HEK293 (cell line): ENCODE measurements around the gene CDX1.

Experiments
- CTCF ChIA-PET: fragments of 350-600 bp; formaldehyde crosslinking; extraction: SDS; loops from one replicate; lab custom pipeline; 2021; ENCODE audit warnings: antibody characterized with exemption; lab: Yijun Ruan, JAX
- POLR2A ChIA-PET: fragments of 300-600 bp; formaldehyde crosslinking; extraction: SDS; loops from one replicate; lab custom pipeline; 2020; ENCODE audit warnings: antibody characterized with exemption, inconsistent platforms; lab: Yijun Ruan, JAX
- H3K27ac ChIP-seq: fragments of 200-500 bp; sonication (Bioruptor generic); 2 replicates; pipeline ENCODE4 v1.5.1; 2014; ENCODE audit warnings: low read depth, low read length, control low read depth, inconsistent platforms; ENCODE audit errors: extremely low read depth
- H3K36me3 ChIP-seq, 2 experiments: fragments of 200-500 bp in 1 of 2; sonication (Bioruptor generic) in 1 of 2; 1 replicate in 1 of 2; 2 replicates in 1 of 2; pipeline ENCODE4 v1.5.1; 2014 to 2017; ENCODE audit warnings: inconsistent platforms in 2 of 2, low read length in 2 of 2; ENCODE audit not compliant: control insufficient read depth in 2 of 2, insufficient read depth in 1 of 2
- H3K4me1 ChIP-seq: fragments of 200-500 bp; sonication (Bioruptor generic); 2 replicates; pipeline ENCODE4 v1.5.1; 2014; ENCODE audit warnings: mild to moderate bottlenecking, low read length, inconsistent platforms; ENCODE audit not compliant: control insufficient read depth, insufficient read depth
- H3K4me3 ChIP-seq: 2 replicates; pipeline ENCODE4 v1.5.1; 2011; ENCODE audit warnings: low read depth, mild to moderate bottlenecking, control low read depth, low read length, moderate library complexity
- H3K9me3 ChIP-seq: fragments of 200-500 bp; sonication (Bioruptor generic); 2 replicates; pipeline ENCODE4 v1.5.1; 2014; ENCODE audit warnings: low read depth, low read length, inconsistent platforms; ENCODE audit not compliant: control insufficient read depth, insufficient read depth
- BCL11A ChIP-seq: fragments of 450-650 bp; formaldehyde crosslinking; IDR thresholded peaks from 2 replicates; pipeline ENCODE4 v1.5.1; 2016; ENCODE audit warnings: low read depth, missing biosample characterization, missing genetic modification characterization
- GLI2 ChIP-seq: fragments of 450-650 bp; formaldehyde crosslinking; IDR thresholded peaks from 2 replicates; pipeline ENCODE4; 2017; ENCODE audit warnings: missing biosample characterization, missing genetic modification characterization, low read depth, borderline replicate concordance
- KLF9 ChIP-seq: fragments of 450-650 bp; formaldehyde crosslinking; IDR thresholded peaks from 2 replicates; pipeline ENCODE4 v1.5.1; 2016; ENCODE audit warnings: missing biosample characterization, missing genetic modification characterization, low read depth
- MEIS1 ChIP-seq: sonication (generic); formaldehyde crosslinking; IDR thresholded peaks from 2 replicates; pipeline ENCODE4 v1.8.1; 2022; ENCODE audit warnings: missing genetic modification reagents, mild to moderate bottlenecking, borderline replicate concordance
- SCRT2 ChIP-seq: fragments of 450-650 bp; formaldehyde crosslinking; IDR thresholded peaks from 2 replicates; pipeline ENCODE4 v1.5.1; 2016; ENCODE audit warnings: missing biosample characterization, missing genetic modification characterization
- YY1 ChIP-seq: fragments of 450-650 bp; formaldehyde crosslinking; IDR thresholded peaks from 2 replicates; pipeline ENCODE4 v1.5.1; 2018; ENCODE audit warnings: missing biosample characterization, missing genetic modification characterization
- ZIC2 ChIP-seq: fragments of 450-650 bp; formaldehyde crosslinking; IDR thresholded peaks from 2 replicates; pipeline ENCODE4 v1.5.1; 2016; ENCODE audit warnings: missing biosample characterization, missing genetic modification characterization
- ZNF132 ChIP-seq: fragments of 450-650 bp; formaldehyde crosslinking; IDR thresholded peaks from 2 replicates; pipeline ENCODE4 v1.5.1; 2017; ENCODE audit warnings: missing biosample characterization, missing genetic modification characterization, borderline replicate concordance
- ZNF19 ChIP-seq: fragments of 450-650 bp; formaldehyde crosslinking; IDR thresholded peaks from 2 replicates; pipeline ENCODE4; 2016; ENCODE audit warnings: missing biosample characterization, missing genetic modification characterization, low read depth
- ZNF211 ChIP-seq: fragments of 450-650 bp; formaldehyde crosslinking; IDR thresholded peaks from 2 replicates; pipeline ENCODE4 v1.5.1; 2016; ENCODE audit warnings: low read depth, missing biosample characterization, missing genetic modification characterization
- ZNF248 ChIP-seq: fragments of 450-650 bp; formaldehyde crosslinking; IDR thresholded peaks from 2 replicates; pipeline ENCODE4 v1.5.1; 2017; ENCODE audit warnings: missing biosample characterization, missing genetic modification characterization
- ZNF366 ChIP-seq: fragments of 450-650 bp; formaldehyde crosslinking; conservative IDR thresholded peaks from 2 replicates; pipeline ENCODE4 v1.5.1; 2016; ENCODE audit warnings: missing biosample characterization, missing genetic modification characterization
- ZNF514 ChIP-seq: fragments of 450-650 bp; formaldehyde crosslinking; IDR thresholded peaks from 2 replicates; pipeline ENCODE4 v1.5.1; 2016; ENCODE audit warnings: missing biosample characterization, missing genetic modification characterization
- ZNF561 ChIP-seq: fragments of 450-650 bp; IDR thresholded peaks from 2 replicates; pipeline ENCODE4 v1.5.1; 2018; ENCODE audit warnings: missing biosample characterization, missing genetic modification characterization, borderline replicate concordance
- ZNF600 ChIP-seq: fragments of 450-650 bp; formaldehyde crosslinking; IDR thresholded peaks from 2 replicates; pipeline ENCODE4 v1.5.1; 2016; ENCODE audit warnings: missing biosample characterization, missing genetic modification characterization
- ZNF626 ChIP-seq: fragments of 450-650 bp; sonication (Bioruptor Pico); formaldehyde crosslinking; IDR thresholded peaks from 2 replicates; pipeline ENCODE4 v1.5.1; 2018; ENCODE audit warnings: missing biosample characterization, missing genetic modification characterization, inconsistent platforms
- ZNF830 ChIP-seq: fragments of 450-650 bp; IDR thresholded peaks from 2 replicates; pipeline ENCODE4 v1.5.0; 2018; ENCODE audit warnings: missing biosample characterization, missing genetic modification characterization, low read depth, mild to moderate bottlenecking, moderate library complexity
- TF ChIP-seq, protein P1 (sequence below): fragments of 450-650 bp; IDR thresholded peaks from 2 replicates; pipeline ENCODE4 v1.5.1; 2018; ENCODE audit warnings: missing biosample characterization, mild to moderate bottlenecking, missing genetic modification characterization
- TF ChIP-seq, protein P2 (sequence below): fragments of 450-650 bp; formaldehyde crosslinking; IDR thresholded peaks from 2 replicates; pipeline ENCODE4 v1.5.1; 2016; ENCODE audit warnings: missing biosample characterization, missing genetic modification characterization
- TF ChIP-seq, protein P3 (sequence below): fragments of 450-650 bp; formaldehyde crosslinking; IDR thresholded peaks from 2 replicates; pipeline ENCODE4 v1.5.1; 2016; ENCODE audit warnings: missing biosample characterization, missing genetic modification characterization, borderline replicate concordance

CDX1 gene

DNA sequence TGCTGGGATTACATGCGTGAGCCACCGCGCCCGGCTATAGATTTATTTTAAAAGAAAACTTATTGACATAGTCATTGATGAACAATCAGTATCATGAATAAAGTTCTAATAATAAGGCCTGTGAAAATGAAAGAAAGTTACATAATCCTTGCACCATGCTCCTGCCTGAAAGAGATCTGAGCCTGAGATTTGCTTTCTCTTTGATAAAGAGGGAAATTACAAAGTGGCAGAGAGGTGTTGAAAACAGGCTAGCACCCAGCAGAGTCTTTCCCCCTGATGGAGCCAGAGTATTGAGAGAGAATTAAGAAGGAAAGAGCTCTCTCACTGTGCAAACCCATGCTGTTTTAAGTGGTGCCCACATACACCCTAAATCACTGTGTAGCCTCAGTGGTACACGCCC lies 60.5 kb downstream of the CDX1 start:
- TF ChIP-seq SCRT2 (tag by site-specific recombination) (no peak), ZNF600 (tag by site-specific recombination) (no peak), ZNF830 (tag by site-specific recombination) (no peak), ZNF132 (tag by site-specific recombination) (no peak), ZNF19 (tag by site-specific recombination) (no peak), ZNF561 (tag by site-specific recombination) (no peak), ZNF211 (tag by site-specific recombination) (no peak), ZNF626 (tag by site-specific recombination) (no peak), ZNF366 (tag by site-specific recombination) (no peak), ZNF514 (tag by site-specific recombination) (no peak)
- TF ChIP-seq, protein P1, sequence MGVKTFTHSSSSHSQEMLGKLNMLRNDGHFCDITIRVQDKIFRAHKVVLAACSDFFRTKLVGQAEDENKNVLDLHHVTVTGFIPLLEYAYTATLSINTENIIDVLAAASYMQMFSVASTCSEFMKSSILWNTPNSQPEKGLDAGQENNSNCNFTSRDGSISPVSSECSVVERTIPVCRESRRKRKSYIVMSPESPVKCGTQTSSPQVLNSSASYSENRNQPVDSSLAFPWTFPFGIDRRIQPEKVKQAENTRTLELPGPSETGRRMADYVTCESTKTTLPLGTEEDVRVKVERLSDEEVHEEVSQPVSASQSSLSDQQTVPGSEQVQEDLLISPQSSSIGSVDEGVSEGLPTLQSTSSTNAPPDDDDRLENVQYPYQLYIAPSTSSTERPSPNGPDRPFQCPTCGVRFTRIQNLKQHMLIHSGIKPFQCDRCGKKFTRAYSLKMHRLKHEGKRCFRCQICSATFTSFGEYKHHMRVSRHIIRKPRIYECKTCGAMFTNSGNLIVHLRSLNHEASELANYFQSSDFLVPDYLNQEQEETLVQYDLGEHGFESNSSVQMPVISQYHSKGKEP, result no peak
- TF ChIP-seq, protein P2, sequence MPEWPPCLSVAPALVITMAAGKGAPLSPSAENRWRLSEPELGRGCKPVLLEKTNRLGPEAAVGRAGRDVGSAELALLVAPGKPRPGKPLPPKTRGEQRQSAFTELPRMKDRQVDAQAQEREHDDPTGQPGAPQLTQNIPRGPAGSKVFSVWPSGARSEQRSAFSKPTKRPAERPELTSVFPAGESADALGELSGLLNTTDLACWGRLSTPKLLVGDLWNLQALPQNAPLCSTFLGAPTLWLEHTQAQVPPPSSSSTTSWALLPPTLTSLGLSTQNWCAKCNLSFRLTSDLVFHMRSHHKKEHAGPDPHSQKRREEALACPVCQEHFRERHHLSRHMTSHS (tag by site-specific recombination), result no peak
- Histone ChIP-seq H3K36me3 (no peaks in the 10 kb centered on the region), H3K4me3 (no peak overlapping the region), H3K27ac (no peak overlapping the region), H3K4me1 (no peaks in the 10 kb centered on the region), H3K9me3 (no peaks in the 10 kb centered on the region)
- CTCF ChIA-PET, result interaction anchor here (0.5 to 1.2 kb wide), 3 partner anchors 8 to 202 kb away, joined by 3 to 9 read pairs (median 6); no protein-coding TSS in a partner anchor
- POLR2A ChIA-PET, result no interaction called here

DNA sequence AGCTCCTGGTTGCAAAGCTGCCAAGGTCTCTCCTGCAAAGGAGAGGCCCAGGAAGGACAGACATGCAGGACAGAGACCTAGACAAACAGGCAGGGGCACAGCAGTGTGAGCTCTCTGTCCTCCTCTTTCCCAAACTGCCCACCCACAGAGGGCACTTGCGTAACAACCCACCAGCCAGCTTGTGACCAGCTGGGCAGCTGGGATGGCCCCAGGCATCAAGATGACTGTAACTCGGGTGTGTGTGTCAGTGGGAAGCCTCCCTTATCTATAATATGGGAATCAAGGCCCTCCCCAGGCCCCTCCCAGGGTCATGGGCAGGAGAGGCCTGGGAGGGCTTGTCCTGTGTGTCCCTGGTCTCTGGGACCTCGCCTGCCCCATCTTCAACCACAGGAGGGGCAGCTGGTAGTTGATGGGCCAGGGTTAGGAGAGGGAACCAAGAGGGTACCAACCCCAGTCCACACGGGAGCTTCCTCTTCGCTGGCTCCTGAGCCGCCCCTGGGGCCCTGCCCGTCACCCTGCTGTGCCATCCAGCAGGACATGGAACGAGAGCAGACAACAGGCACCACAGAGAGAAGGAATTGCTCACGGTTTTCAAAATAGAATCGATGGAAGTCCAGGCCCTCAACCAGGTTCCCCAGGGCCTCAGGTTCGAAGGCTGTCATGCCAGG lies 61.2 kb downstream of the CDX1 start:
- CTCF ChIA-PET, result interaction anchor here (0.5 to 1.2 kb wide), 3 partner anchors 9 to 201 kb away, joined by 3 to 9 read pairs (median 6); no protein-coding TSS in a partner anchor

DNA sequence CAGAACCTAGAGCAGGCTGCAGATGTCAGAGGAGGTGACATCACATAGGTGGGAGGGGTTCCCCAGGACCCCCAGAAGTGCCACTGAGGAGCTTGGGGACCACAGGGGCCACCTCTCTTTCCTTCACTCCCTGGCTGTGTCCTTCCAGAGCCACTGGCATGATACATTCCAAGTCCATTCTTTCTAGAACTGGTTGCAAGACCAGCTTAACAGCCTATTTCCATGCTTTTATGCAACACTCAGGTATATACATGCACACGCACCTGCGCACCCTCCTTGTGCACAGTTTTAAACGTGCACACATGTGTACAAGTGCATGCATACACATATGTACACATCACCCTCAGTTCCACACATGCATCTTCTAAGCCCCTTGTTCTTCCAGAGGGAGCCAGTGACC lies 63.0 kb downstream of the CDX1 start:
- ChIA-PET POLR2A (no interaction called here), CTCF (interaction anchor here (0.6 to 3.9 kb wide), 2 partner anchors 11 to 68 kb away, joined by 3 to 11 read pairs; no protein-coding TSS in a partner anchor)
- H3K4me3 ChIP-seq, result no peak overlapping the region
- TF ChIP-seq BCL11A (tag by site-specific recombination) (no peak), MEIS1 (CRISPR knock-in tag) (no peak), KLF9 (no peak), YY1 (no peak), GLI2 (tag by site-specific recombination) (no peak), ZNF248 (tag by site-specific recombination) (no peak)
- H3K27ac ChIP-seq, result no peak overlapping the region
- H3K9me3 ChIP-seq, result no peaks in the 10 kb centered on the region
- H3K4me1 ChIP-seq, result no peaks in the 10 kb centered on the region
- H3K36me3 ChIP-seq, result no peaks in the 10 kb centered on the region

More for the DNA sequence above, 61.2 kb downstream of the CDX1 start:
- Histone ChIP-seq H3K4me1 (no peaks in the 10 kb centered on the region), H3K4me3 (no peak overlapping the region), H3K27ac (no peak overlapping the region), H3K9me3 (no peaks in the 10 kb centered on the region), H3K36me3 (no peaks in the 10 kb centered on the region)
- TF ChIP-seq, protein P3, sequence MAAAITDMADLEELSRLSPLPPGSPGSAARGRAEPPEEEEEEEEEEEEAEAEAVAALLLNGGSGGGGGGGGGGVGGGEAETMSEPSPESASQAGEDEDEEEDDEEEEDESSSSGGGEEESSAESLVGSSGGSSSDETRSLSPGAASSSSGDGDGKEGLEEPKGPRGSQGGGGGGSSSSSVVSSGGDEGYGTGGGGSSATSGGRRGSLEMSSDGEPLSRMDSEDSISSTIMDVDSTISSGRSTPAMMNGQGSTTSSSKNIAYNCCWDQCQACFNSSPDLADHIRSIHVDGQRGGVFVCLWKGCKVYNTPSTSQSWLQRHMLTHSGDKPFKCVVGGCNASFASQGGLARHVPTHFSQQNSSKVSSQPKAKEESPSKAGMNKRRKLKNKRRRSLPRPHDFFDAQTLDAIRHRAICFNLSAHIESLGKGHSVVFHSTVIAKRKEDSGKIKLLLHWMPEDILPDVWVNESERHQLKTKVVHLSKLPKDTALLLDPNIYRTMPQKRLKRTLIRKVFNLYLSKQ (tag by site-specific recombination), result no peak
- TF ChIP-seq ZIC2 (tag by site-specific recombination), result peak; percentile 98
- POLR2A ChIA-PET, result no interaction called here
